Measurements from ENCODE around the gene KRT1. TPM values are rescaled to one million over a fixed set of nuclear protein-coding genes. Genes with fewer than 3 reads are reported as not detected.

KRT1 gene
- polyA plus RNA-seq, 2 of the 4 experiments (the other 2 are of a cell fraction) = not detected

DNA sequence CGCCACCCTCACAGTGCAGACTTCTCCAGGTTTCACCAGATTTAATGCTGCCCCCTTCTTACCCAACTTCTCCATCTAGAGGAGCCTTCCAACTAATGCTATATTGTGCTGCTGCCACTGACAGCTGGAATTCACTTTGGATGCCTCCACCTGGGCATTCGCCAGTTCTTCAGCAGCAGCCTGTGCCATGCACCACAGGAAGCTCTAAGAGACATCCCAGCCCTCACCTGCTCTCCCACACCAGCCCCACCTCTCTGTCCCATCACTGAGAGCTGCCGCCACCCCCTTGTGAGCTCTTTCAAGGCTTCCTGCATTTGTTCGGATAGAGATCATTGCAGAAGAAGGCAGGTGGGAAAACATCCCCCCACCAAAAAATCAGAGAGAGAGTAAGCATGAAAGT lies 23.6 kb downstream of the KRT1 start (continued):
- no peak for TF ChIP-seq BCL3 (IDR thresholded peaks at IDR 0.05)
- TF ChIP-seq HOXA7 (CRISPR knock-in tag; IDR thresholded peaks at IDR 0.05) = no peak

DNA sequence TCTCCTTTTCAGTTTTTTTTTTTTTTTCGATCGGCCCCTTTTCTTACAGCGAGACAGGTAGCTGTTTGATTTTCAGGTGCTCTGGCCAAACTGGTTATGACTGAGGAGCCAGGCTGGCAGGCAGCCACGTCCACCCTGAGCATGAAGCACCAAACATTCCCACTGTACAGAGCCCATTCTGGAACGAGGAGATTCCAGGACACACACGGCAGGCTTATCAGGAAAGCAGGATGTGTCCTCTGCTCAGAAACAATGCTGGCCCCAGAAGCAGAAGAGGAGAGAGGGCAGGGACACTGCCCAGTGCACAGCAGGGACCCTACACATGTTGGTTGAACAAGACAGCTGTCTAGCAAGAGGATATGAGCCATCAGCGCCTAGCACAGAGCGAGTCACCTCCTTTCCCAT lies 24.5 kb downstream of the KRT1 start:
- ATAC-seq (peak in 1 of 2 experiments; percentile 33; a peak in 2 of 6 replicates), DNase-seq (ENCODE audit: low read depth in 1 of 2, low spot score in 1 of 2) (no peak), FAIRE-seq (no peak)
- H3K9me3 ChIP-seq = no peaks in the 10 kb centered on the region
- ChIA-PET CTCF (interaction anchor here (1.1 to 1.4 kb wide), 2 partner anchors 10 to 276 kb away, joined by 4 to 5 read pairs; no protein-coding TSS in a partner anchor), POLR2A (no interaction called here)
- no peak for TF ChIP-seq TFCP2L1 (CRISPR knock-in tag; IDR thresholded peaks at IDR 0.05)
- TF ChIP-seq, protein P1, sequence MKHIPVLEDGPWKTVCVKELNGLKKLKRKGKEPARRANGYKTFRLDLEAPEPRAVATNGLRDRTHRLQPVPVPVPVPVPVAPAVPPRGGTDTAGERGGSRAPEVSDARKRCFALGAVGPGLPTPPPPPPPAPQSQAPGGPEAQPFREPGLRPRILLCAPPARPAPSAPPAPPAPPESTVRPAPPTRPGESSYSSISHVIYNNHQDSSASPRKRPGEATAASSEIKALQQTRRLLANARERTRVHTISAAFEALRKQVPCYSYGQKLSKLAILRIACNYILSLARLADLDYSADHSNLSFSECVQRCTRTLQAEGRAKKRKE (CRISPR knock-in tag; IDR thresholded peaks at IDR 0.05; ENCODE audit: low read depth) = no peak
- TF ChIP-seq TP53 (CRISPR knock-in tag; IDR thresholded peaks at IDR 0.05) = no peak
- TF ChIP-seq HEYL (CRISPR knock-in tag; IDR thresholded peaks at IDR 0.05) = no peak
- no peak for TF ChIP-seq NFE2L2 (conservative IDR thresholded peaks at IDR 0.05; ENCODE audit: low read length)
- no peak for TF ChIP-seq ZNF302 (CRISPR knock-in tag; IDR thresholded peaks at IDR 0.05)
- no peak for TF ChIP-seq POLR2A (IDR thresholded peaks at IDR 0.05; ENCODE audit: low read length)
- no peak for TF ChIP-seq BHLHE40 (IDR thresholded peaks at IDR 0.05; ENCODE audit: low read depth, low read length)
- no peak for TF ChIP-seq CBX8 (IDR thresholded peaks at IDR 0.05)
- no peak for TF ChIP-seq NR3C1 (IDR thresholded peaks at IDR 0.05)
- TF ChIP-seq SMC3 (IDR thresholded peaks at IDR 0.05) = no peak
- TF ChIP-seq KDM1A (IDR thresholded peaks at IDR 0.05; ENCODE audit: low read depth) = no peak
- no peaks in the 10 kb centered on the region for H3K4me1 ChIP-seq
- H3K27ac ChIP-seq = no peak overlapping the region
- H3K4me2 ChIP-seq = no peak overlapping the region
- no peak overlapping the region for H3K4me3 ChIP-seq
- WGBS (ENCODE audit: missing lambda C conversion rate) = 51% methylated on average over 8 of the region's 8 CpGs

DNA sequence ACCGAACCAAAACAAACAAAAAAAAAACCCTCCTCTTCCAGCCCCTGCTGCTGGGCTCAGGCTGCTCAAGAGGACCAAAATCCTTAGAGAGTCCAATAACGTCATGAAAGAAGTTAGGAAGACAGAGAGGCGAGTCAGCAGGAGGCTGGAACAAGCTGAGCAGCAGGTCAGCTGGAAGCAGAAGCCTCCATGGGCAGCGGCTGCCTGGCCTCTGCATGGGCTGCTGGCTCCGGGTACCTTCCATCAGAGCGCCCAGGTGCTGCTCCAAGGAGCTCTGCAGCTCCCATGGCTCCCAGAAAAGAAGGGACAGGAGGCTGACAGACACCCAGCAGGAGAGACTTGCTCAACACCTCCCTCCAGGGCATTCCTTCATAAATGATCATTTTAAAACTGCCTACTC lies 25.0 kb downstream of the KRT1 start:
- POLR2A ChIA-PET = no interaction called here
- TF ChIP-seq MAFK (IDR thresholded peaks at IDR 0.05; ENCODE audit: partially characterized antibody) (no peak), RAD21 (conservative IDR thresholded peaks at IDR 0.05 in 1 of 2, IDR thresholded peaks at IDR 0.05 in 1 of 2) (no peak), POLR2A (IDR thresholded peaks at IDR 0.05; ENCODE audit: low read length) (no peak), CBX8 (IDR thresholded peaks at IDR 0.05) (no peak), FOXS1 (CRISPR knock-in tag; IDR thresholded peaks at IDR 0.05) (no peak), CHD4 (IDR thresholded peaks at IDR 0.05; ENCODE audit: borderline replicate concordance) (no peak), JUN (IDR thresholded peaks at IDR 0.05) (no peak), TFCP2L1 (CRISPR knock-in tag; IDR thresholded peaks at IDR 0.05) (no peak), MYC (IDR thresholded peaks at IDR 0.05; ENCODE audit: borderline replicate concordance, low read length) (no peak), CEBPB (IDR thresholded peaks at IDR 0.05) (no peak), TP53 (CRISPR knock-in tag; IDR thresholded peaks at IDR 0.05) (no peak), CHD2 (IDR thresholded peaks at IDR 0.05; ENCODE audit: low read length, partially characterized antibody) (no peak), HOXB5 (CRISPR knock-in tag; IDR thresholded peaks at IDR 0.05) (no peak), ESRRA (IDR thresholded peaks at IDR 0.05; ENCODE audit: borderline replicate concordance, low read length) (no peak)
- TF ChIP-seq, protein P2, sequence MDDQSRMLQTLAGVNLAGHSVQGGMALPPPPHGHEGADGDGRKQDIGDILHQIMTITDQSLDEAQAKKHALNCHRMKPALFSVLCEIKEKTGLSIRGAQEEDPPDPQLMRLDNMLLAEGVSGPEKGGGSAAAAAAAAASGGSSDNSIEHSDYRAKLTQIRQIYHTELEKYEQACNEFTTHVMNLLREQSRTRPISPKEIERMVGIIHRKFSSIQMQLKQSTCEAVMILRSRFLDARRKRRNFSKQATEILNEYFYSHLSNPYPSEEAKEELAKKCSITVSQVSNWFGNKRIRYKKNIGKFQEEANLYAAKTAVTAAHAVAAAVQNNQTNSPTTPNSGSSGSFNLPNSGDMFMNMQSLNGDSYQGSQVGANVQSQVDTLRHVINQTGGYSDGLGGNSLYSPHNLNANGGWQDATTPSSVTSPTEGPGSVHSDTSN (IDR thresholded peaks at IDR 0.05) = no peak
- TF ChIP-seq, protein P3, sequence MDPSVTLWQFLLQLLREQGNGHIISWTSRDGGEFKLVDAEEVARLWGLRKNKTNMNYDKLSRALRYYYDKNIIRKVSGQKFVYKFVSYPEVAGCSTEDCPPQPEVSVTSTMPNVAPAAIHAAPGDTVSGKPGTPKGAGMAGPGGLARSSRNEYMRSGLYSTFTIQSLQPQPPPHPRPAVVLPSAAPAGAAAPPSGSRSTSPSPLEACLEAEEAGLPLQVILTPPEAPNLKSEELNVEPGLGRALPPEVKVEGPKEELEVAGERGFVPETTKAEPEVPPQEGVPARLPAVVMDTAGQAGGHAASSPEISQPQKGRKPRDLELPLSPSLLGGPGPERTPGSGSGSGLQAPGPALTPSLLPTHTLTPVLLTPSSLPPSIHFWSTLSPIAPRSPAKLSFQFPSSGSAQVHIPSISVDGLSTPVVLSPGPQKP (IDR thresholded peaks at IDR 0.05; ENCODE audit: low read depth, low read length) = no peak
- FAIRE-seq (no peak), DNase-seq (ENCODE audit: low read depth in 1 of 2, low spot score in 1 of 2) (no peak), ATAC-seq (peak; percentile 37 to 47; a peak in 4 of 6 replicates)
- CTCF ChIA-PET = interaction anchor here (1.4 kb wide), 1 partner anchor 276 kb away, joined by 4 read pairs; no protein-coding TSS in a partner anchor
- no peaks in the 10 kb centered on the region for H3K4me1 ChIP-seq
- H3K4me2 ChIP-seq = 0 out of 3 replicates have a peak overlapping the region, but pooled peaks have one; percentile 0
- no peak overlapping the region for H3K4me3 ChIP-seq
- WGBS (ENCODE audit: missing lambda C conversion rate) = 47% methylated on average over 6 of the region's 6 CpGs
- no peaks in the 10 kb centered on the region for H3K9me3 ChIP-seq
- H3K27ac ChIP-seq = no peak overlapping the region
